OCI-LY3 (cell line): Measurements from ENCODE around the gene C19orf53.

Source experiments
- H2AFZ ChIP-seq: fragments of 200-600, 300-600 bp; shearing (Covaris generic); 2 replicates; pipeline ENCODE4 v1.6.0; 2014; ENCODE audit warnings: antibody characterized with exemption, low read depth, low read length
- H3K27ac ChIP-seq: fragments of 200-600, 300-600 bp; sonication (generic); 2 replicates; pipeline ENCODE4 v1.5.1; 2014; ENCODE audit warnings: mild to moderate bottlenecking, low read length, moderate library complexity, mixed read lengths
- H3K27me3 ChIP-seq: fragments of 200-600, 300-600 bp; sonication (generic); 2 replicates; pipeline ENCODE4 v1.6.1; 2014; ENCODE audit warnings: low read depth, low read length, mixed read lengths
- H3K36me3 ChIP-seq: fragments of 200-600, 300-600 bp; sonication (generic); replicated peaks from 2 replicates; pipeline ENCODE3; 2014; ENCODE audit warnings: low read depth, low read length, mixed read lengths
- H3K4me1 ChIP-seq: fragments of 300-600, 200-600 bp; sonication (generic); 2 replicates; pipeline ENCODE4 v1.6.1; 2014; ENCODE audit warnings: low read length, mixed read lengths
- H3K4me2 ChIP-seq: fragments of 200-600, 300-600 bp; sonication (generic); 2 replicates; pipeline ENCODE4 v1.6.1; 2014; ENCODE audit warnings: low read length, mixed read lengths
- H3K4me3 ChIP-seq: fragments of 300-600, 200-600 bp; sonication (generic); 2 replicates; pipeline ENCODE4 v1.5.1; 2014; ENCODE audit warnings: antibody characterized with exemption, mild to moderate bottlenecking, low read length, moderate library complexity
- H3K79me2 ChIP-seq: fragments of 300-600, 200-600 bp; shearing (Covaris generic); 2 replicates; pipeline ENCODE4 v1.6.1; 2014; ENCODE audit warnings: mild to moderate bottlenecking, low read length, mixed read lengths
- H3K9ac ChIP-seq: fragments of 300-600, 200-600 bp; shearing (Covaris generic); 2 replicates; pipeline ENCODE4 v1.6.0; 2014; ENCODE audit warnings: mild to moderate bottlenecking, low read length, moderate library complexity
- H3K9me3 ChIP-seq: fragments of 200-600, 300-600 bp; shearing (Covaris generic); 2 replicates; pipeline ENCODE4 v1.6.1; 2014; ENCODE audit warnings: low read length, mixed read lengths; ENCODE audit not compliant: insufficient read depth
- H4K20me1 ChIP-seq: fragments of 200-600, 300-600 bp; sonication (generic); 2 replicates; pipeline ENCODE4 v1.6.1; 2016; ENCODE audit warnings: low read length, mixed read lengths; ENCODE audit not compliant: insufficient read depth
- EZH2phosphoT487 ChIP-seq: fragments of 200-600 bp; shearing (Covaris generic); IDR thresholded peaks from 2 replicates; pipeline ENCODE4 v1.6.1; 2018; ENCODE audit warnings: antibody characterized with exemption, mixed run types, low read depth

Gene C19orf53

GRCh38 chr19:13827656-13828055 lies 53.4 kb downstream of the C19orf53 start:
- H3K4me1 ChIP-seq, result no peaks in the 10 kb centered on the region
- no peaks in the 10 kb centered on the region for H3K9me3 ChIP-seq
- no peak overlapping the region for H3K4me2 ChIP-seq
- H3K9ac ChIP-seq, result no peak overlapping the region
- H3K27ac ChIP-seq, result no peak overlapping the region
- no peak overlapping the region for H2AFZ ChIP-seq
- H3K27me3 ChIP-seq, result no peaks in the 10 kb centered on the region
- H3K79me2 ChIP-seq, result no peaks in the 10 kb centered on the region
- peaks cover 29% of the 10 kb centered on the region for H3K36me3 ChIP-seq
- no peaks in the 10 kb centered on the region for H4K20me1 ChIP-seq
- H3K4me3 ChIP-seq, result no peak overlapping the region
- TF ChIP-seq EZH2phosphoT487, result no peak
